Upper lobe of right lung (tissue), 1 donor: ENCODE data around the gene PEX14. TPM values are rescaled to one million over a fixed set of nuclear protein-coding genes. Genes with fewer than 3 reads are reported as not detected.
"Not testable (repeated sequence)": the region's sequence is repeated elsewhere in the genome, so short reads cannot be mapped to it uniquely, and the experiment has no call there.

Source experiments
- ATAC-seq: fragments of 200-7000 bp; cut with Tn5 transposase; one replicate; pipeline ENCODE4 v1.9.1; 2020; ENCODE audit warnings: mild to moderate bottlenecking, moderate library complexity
- DNase-seq: peaks from one replicate; pipeline ENCODE4 v3.0.0-alpha.2; 2020
- H3K27ac ChIP-seq: fragments of 200-600 bp; one replicate; pipeline ENCODE4 v1.8.0; 2022
- H3K27me3 ChIP-seq: fragments of 200-600 bp; one replicate; pipeline ENCODE4 v1.8.0; 2022; ENCODE audit warnings: mild to moderate bottlenecking
- H3K36me3 ChIP-seq: fragments of 200-600 bp; one replicate; pipeline ENCODE4 v1.8.0; 2022
- H3K4me1 ChIP-seq: fragments of 200-600 bp; one replicate; pipeline ENCODE4 v1.8.0; 2022
- H3K4me3 ChIP-seq: fragments of 200-600 bp; one replicate; pipeline ENCODE4 v1.8.0; 2022; ENCODE audit warnings: mild to moderate bottlenecking
- H3K9me3 ChIP-seq: fragments of 200-600 bp; one replicate; pipeline ENCODE4 v1.8.0; 2022
- CTCF ChIP-seq: fragments of 200-600 bp; IDR thresholded peaks from one replicate; pipeline ENCODE4 v1.8.0; 2022; ENCODE audit warnings: antibody characterized with exemption
- intact Hi-C: fragments of 100-400 bp; cut with DNase I; formaldehyde crosslinking; loops from one replicate; pipeline ENCODE4 v1.11.0; 2022
- total RNA-seq: library from RNA; stranded (reverse); fragmentation: NEBNext Ultra II Directional; extraction: Animal tissue kit (Norgen Biotek cat#: 25700); gene quantifications from one replicate; pipeline ENCODE4 v1.2.1, GENCODE V29; 2021
- donor health status: DM: no; HTN: yes; CAD: no; lungs with severe emphysema.

The PEX14 gene
- total RNA-seq, 1 donor from 2014 or later: 25.8 TPM

GRCh38 chr1:10451287-10451686, 23.5 kb upstream of the PEX14 start:
- ATAC-seq: peak; percentile 26
- no peak for DNase-seq
- H3K27me3 ChIP-seq: no peaks in the 10 kb centered on the region
- peaks cover 8% of the 10 kb centered on the region for H3K4me1 ChIP-seq
- TF ChIP-seq CTCF: no peak
- no peaks in the 10 kb centered on the region for H3K9me3 ChIP-seq
- H3K27ac ChIP-seq: no peak overlapping the region
- H3K4me3 ChIP-seq: no peak overlapping the region
- intact Hi-C loops: no loop called here
- no peaks in the 10 kb centered on the region for H3K36me3 ChIP-seq

GRCh38 chr1:10456048-10456447, 18.7 kb upstream of the PEX14 start:
- Histone ChIP-seq H3K27ac (no peak overlapping the region), H3K36me3 (peaks cover 1% of the 10 kb centered on the region), H3K4me1 (peaks cover 11% of the 10 kb centered on the region), H3K27me3 (no peaks in the 10 kb centered on the region), H3K9me3 (no peaks in the 10 kb centered on the region), H3K4me3 (no peak overlapping the region)
- DNase-seq (no peak), ATAC-seq (no peak)
- TF ChIP-seq CTCF: no peak
- intact Hi-C loops: no loop called here

- intact Hi-C loops: no loop called here
These were observed 18.1 kb upstream of the PEX14 start for GRCh38 chr1:10456661-10457060.

GRCh38 chr1:10457462-10457861, 17.3 kb upstream of the PEX14 start:
- peak overlapping the region; percentile 42 for H3K27ac ChIP-seq
- intact Hi-C loops, ATAC-seq, H3K4me1 ChIP-seq, DNase-seq, H3K9me3 ChIP-seq, H3K27me3 ChIP-seq, H3K4me3 ChIP-seq: not testable (repeated sequence)
- H3K36me3 ChIP-seq: peaks cover 14% of the 10 kb centered on the region

More at GRCh38 chr1:10456661-10457060, 18.1 kb upstream of the PEX14 start:
- ATAC-seq: no peak
- no peak overlapping the region for H3K4me3 ChIP-seq
- no peak overlapping the region for H3K27ac ChIP-seq
- TF ChIP-seq CTCF: no peak
- DNase-seq: no peak
- peaks cover 7% of the 10 kb centered on the region for H3K36me3 ChIP-seq
- H3K27me3 ChIP-seq: no peaks in the 10 kb centered on the region
- peaks cover 6% of the 10 kb centered on the region for H3K4me1 ChIP-seq
- no peaks in the 10 kb centered on the region for H3K9me3 ChIP-seq

GRCh38 chr1:10457875-10458274, 16.9 kb upstream of the PEX14 start:
- intact Hi-C loops: no loop called here

GRCh38 chr1:10459184-10459583, 15.6 kb upstream of the PEX14 start:
- Histone ChIP-seq H3K9me3 (no peaks in the 10 kb centered on the region), H3K27me3 (no peaks in the 10 kb centered on the region), H3K27ac (peak overlapping the region; percentile 11), H3K36me3 (peaks cover 32% of the 10 kb centered on the region), H3K4me1 (peaks cover 6% of the 10 kb centered on the region), H3K4me3 (no peak overlapping the region)
- ATAC-seq (peak; percentile 50), DNase-seq (no peak)
- no peak for TF ChIP-seq CTCF
- intact Hi-C loops: no loop called here

More at GRCh38 chr1:10457875-10458274, 16.9 kb upstream of the PEX14 start:
- no peak for TF ChIP-seq CTCF
- Histone ChIP-seq H3K9me3 (no peaks in the 10 kb centered on the region), H3K4me3 (no peak overlapping the region), H3K4me1 (peaks cover 6% of the 10 kb centered on the region), H3K27me3 (no peaks in the 10 kb centered on the region), H3K36me3 (peaks cover 19% of the 10 kb centered on the region), H3K27ac (peak overlapping the region; percentile 42)
- ATAC-seq (no peak), DNase-seq (no peak)
